GM21529 (cell line): ENCODE measurements around the gene SECISBP2L.
A peak's percentile ranks its signal among the peaks of the same experiment; 100 is the strongest.
"Not testable (repeated sequence)": the region's sequence is repeated elsewhere in the genome, so short reads cannot be mapped to it uniquely, and the experiment has no call there.

ENCODE experiments used
- ATAC-seq: cut with Tn5 transposase; IDR thresholded peaks from one replicate; pipeline ENCODE4 v1.9.1; 2021; ENCODE audit not compliant: unreplicated experiment

SECISBP2L gene

GRCh38 chr15:49046220-49047102 lies at the start of gene SECISBP2L:
Gene SECISBP2L, minus strand, starts transcription at chr15:49046446. Its CDS starts 147 bp downstream, at chr15:49046299.
- ATAC-seq, result peak; percentile 96

GRCh38 chr15:49094923-49095322 lies 48.7 kb upstream of the SECISBP2L start:
- ATAC-seq, result no peak

- ATAC-seq, result no peak
These were observed 47.2 kb upstream of the SECISBP2L start for GRCh38 chr15:49093252-49094105.

- no peak for ATAC-seq
These were observed 42.8 kb upstream of the SECISBP2L start for GRCh38 chr15:49088996-49089395.

- ATAC-seq, result no peak
These were observed 39.6 kb upstream of the SECISBP2L start for GRCh38 chr15:49085696-49086459.

- ATAC-seq, result no peak
These were observed 38.0 kb upstream of the SECISBP2L start for GRCh38 chr15:49084285-49084570.

- ATAC-seq, result no peak
These were observed 37.4 kb upstream of the SECISBP2L start for GRCh38 chr15:49083401-49084284.

- no peak for ATAC-seq
These were observed 36.7 kb upstream of the SECISBP2L start for GRCh38 chr15:49082960-49083359.

GRCh38 chr15:49079340-49080039 lies 33.2 kb upstream of the SECISBP2L start:
- ATAC-seq, result no peak

- no peak for ATAC-seq
These were observed 29.6 kb upstream of the SECISBP2L start for GRCh38 chr15:49075881-49076280.

GRCh38 chr15:49074589-49075287 lies 28.5 kb upstream of the SECISBP2L start:
- not testable (repeated sequence) for ATAC-seq

- no peak for ATAC-seq
These were observed 20.1 kb upstream of the SECISBP2L start for GRCh38 chr15:49066372-49066771.

GRCh38 chr15:49064884-49065283 lies 18.6 kb upstream of the SECISBP2L start:
- no peak for ATAC-seq

GRCh38 chr15:49064281-49064653 lies 18.0 kb upstream of the SECISBP2L start:
- ATAC-seq, result no peak

- ATAC-seq, result no peak
These were observed 17.4 kb upstream of the SECISBP2L start for GRCh38 chr15:49063402-49064280.

- ATAC-seq, result no peak
These were observed 16.7 kb upstream of the SECISBP2L start for GRCh38 chr15:49062900-49063299.

- ATAC-seq, result no peak
These were observed 14.7 kb upstream of the SECISBP2L start for GRCh38 chr15:49060710-49061495.
